Stimulated activated CD4-positive, alpha-beta T cell treated with anti-CD3 and anti-CD28 coated beads, Interleukin-1b, Interleukin-23, amount 100 ng/mL, for 24 hours (primary cell): ENCODE data around the gene SIGMAR1.
A peak's percentile ranks its signal among the peaks of the same experiment; 100 is the strongest.

Source experiments
- DNase-seq, 4 experiments: peaks; one replicate each; pipeline ENCODE4 v3.0.0-alpha.2; 2020; ENCODE audit warnings: low read depth in 4 of 4, low spot score in 1 of 4

Gene SIGMAR1

GRCh38 chr9:34637356-34638137 is at the start of gene SIGMAR1:
Gene SIGMAR1 (minus strand): TSS chr9:34637787. CDS start chr9:34637697, 90 bp downstream.
- peak; percentile 76 to 91 (median 88) for DNase-seq

DNA sequence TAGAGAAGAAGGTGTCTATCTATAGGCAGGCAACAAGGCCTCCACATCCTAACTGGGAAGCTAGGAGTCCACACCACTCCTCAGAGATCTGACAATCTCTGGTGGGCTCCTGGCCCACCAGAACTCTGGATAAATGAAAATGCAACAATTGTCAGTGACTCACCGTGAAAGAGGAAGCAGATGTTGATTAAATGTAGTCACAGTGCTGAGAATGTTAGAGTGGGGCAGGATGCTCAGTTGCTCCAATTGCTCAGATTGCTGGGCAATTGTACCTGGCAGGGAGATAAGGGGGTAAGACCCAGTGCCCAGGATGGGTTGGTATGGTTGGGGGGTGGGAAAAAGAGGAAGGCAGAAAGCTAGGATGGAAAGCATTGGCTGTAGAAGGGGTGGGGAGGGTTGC is 49.1 kb upstream of the SIGMAR1 start:
- no peak for DNase-seq

- no peak for DNase-seq
These were observed 48.6 kb upstream of the SIGMAR1 start for GRCh38 chr9:34686231-34686630.

DNA sequence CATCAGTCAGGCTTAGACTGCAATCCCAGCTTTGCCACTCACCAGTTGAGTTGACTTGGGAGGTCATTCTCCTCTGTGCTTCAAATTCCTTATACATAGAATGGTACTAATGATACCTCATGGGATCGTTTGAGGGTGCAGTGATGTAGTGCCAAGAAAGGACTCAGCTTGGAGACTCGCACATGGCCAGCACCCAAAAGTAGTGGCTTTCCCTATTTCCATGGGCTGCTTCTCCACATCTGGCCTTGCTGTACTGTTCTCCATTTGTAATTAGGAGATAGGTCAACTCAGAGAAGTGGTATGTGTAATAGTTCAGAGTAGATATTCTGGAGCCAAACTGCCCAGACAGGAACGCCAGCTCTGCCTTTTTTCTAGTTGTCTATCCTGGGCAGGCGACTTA is 48.0 kb upstream of the SIGMAR1 start:
- DNase-seq = no peak

GRCh38 chr9:34684816-34685215 is 47.2 kb upstream of the SIGMAR1 start:
- no peak for DNase-seq

GRCh38 chr9:34684145-34684544 is 46.6 kb upstream of the SIGMAR1 start:
- DNase-seq = peak in 1 of 4 experiments; percentile 24

GRCh38 chr9:34675869-34676268 is 38.3 kb upstream of the SIGMAR1 start:
- no peak for DNase-seq

DNA sequence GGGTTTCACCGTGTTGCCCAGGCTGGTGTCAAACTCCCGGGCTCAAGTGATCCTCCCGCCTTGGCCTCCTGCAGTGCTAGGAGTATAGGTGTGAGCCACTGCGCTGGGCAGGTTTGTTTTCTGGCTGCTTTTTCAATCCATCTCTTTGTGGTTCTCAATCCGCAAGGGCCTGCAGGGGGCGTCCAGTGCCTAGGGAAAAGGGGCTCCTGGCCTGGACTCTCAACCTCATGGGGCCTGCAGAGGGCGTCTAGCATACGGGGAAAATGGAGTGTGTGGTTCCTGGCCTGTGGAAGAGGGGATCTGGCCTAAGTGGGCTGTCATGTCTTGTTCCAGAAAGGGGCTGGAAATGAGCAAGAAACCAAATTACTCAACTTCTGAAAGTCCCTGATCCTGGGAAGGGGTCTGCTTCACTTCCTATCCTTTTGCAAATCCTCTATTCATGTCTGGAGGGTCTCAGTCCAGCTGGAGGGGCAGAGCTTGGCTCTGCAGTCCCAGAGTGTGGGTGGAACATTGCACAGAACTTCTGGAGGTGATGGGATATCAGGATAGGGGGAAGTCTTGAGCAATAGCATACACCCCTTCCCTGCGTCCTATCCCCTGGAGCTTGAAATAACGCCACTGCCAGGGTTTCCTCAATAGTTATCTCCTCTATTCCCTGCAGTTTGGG is 37.6 kb upstream of the SIGMAR1 start:
- DNase-seq = peak in 3 of 4 experiments; percentile 37 to 62 (median 43)

GRCh38 chr9:34674440-34674839 is 36.9 kb upstream of the SIGMAR1 start:
- no peak for DNase-seq

GRCh38 chr9:34671307-34671706 is 33.7 kb upstream of the SIGMAR1 start:
- no peak for DNase-seq

DNA sequence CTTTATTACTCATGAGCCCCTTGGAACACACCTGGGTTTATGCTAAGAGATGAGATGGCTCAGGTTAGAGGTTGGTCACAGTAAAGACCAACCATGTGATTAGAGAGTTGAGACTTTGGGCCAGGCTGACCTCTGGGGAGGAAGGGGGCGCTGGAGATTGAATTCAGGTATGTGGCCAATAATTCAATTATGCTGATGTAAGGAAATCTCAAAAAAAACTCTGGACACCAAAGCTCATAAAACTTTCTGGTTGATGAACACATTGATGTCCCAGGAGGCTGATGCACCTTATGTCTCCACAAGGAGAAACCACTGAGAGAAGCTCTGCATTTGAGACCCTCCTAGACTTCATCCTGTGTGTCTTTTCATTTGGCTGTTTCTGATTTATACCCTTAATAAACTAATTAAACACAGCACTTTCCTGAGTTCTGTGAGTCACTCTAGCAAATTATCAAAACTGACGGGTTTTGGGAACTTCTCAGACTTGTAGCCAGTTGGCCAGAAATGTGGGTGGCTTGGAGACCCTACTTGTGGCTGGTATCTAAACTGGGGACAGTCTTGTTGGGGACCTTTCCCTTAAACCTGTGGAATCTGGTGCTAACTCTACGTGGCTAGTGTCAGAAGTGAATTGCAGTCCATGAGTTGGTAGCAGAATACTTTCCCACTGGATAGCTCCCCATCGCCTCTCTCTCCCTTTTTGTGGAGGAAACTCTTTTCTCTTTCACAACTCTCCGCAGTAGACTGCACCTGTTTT is 32.4 kb upstream of the SIGMAR1 start:
- no peak for DNase-seq

DNA sequence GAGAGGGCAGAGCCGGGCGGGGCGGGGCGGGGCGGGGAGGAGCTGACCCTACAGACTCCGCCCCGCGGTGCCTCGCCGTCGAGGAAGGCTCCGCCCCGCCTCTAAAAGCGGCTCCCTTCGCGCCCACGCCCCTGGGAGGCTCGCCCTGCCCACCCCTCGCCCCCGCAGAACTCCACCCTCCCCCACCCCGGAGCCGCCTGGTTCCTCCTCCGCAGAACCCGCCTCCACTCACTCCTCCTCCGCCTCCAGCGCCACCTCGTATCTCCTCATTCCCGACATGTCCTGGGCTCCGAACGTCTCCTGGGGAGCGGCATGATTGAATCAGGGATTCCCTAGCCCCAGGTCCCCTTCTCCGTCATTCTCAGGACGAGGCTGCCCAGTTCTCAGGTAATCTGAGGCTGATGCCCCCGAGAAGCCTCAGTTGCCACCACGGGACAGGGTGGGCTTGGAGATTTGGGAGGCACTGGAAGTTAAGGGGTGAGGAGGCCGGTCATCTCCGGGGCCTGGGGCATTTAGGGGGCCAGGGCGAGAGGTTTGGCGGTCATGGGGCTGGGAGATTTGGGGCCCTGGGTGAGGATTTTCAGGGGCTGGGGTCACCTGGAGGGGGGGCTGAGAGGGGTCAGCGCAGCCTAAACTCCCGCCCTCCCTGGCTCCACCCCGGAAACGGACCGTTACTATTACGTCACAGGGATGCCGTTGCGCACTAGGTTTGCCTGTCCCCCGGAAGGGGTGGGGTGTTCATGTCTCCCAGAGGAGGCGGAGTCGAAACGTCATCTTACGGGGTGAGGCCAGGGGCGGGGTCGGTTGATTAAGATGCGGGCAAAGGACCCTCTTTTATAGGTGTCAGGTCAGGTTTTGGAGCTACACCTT is 28.0 kb upstream of the SIGMAR1 start:
- DNase-seq = peak; percentile 59 to 75 (median 62)

- no peak for DNase-seq
These were observed 27.4 kb upstream of the SIGMAR1 start for GRCh38 chr9:34665067-34665380.

- DNase-seq = peak in 2 of 4 experiments; percentile 52 to 59
These were observed 26.9 kb upstream of the SIGMAR1 start for GRCh38 chr9:34664281-34665066.

- no peak for DNase-seq
These were observed 25.7 kb upstream of the SIGMAR1 start for GRCh38 chr9:34663303-34663605.

DNA sequence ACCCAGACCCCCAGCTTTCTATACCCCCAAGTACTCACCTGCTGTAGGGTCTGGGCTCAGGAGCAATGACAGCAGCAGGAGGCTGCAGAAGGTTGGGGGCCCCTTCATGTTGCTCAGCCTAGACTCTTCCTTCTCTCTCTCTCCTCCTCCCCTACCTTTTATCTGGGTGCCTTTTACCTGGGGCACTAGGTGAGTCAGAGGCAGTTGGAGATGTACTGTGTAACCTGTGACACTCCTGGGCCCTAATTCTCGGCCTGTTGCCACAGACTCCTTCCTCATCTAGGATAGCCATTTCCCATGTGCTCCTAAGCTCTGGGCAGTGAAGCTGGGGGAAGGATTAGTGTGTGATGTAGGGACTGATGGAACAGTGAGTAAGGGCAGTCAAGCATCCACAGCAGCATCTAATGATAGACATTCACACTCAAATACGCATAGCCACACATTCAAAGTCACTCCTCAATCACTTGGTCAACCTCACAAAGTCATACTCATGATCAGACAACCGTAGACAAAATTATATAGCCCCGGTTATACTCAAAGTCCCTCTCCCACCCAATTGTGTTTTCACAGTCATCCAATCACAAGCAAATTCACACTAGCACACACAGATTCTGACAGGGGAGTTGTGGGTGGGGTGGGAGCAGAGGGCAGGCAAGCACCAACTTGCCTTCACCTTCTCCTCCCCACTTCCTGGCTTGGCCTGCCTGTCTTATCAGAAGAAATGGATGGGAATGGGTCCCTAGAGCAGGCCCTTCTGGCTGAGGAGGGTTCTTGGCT is 25.1 kb upstream of the SIGMAR1 start, which contains the start of gene CCL27:
TSS of gene CCL27 (minus strand) at position 132 of the 777 bp plus-strand sequence. CDS start at position 108, 24 bp downstream.
- DNase-seq = no peak

DNA sequence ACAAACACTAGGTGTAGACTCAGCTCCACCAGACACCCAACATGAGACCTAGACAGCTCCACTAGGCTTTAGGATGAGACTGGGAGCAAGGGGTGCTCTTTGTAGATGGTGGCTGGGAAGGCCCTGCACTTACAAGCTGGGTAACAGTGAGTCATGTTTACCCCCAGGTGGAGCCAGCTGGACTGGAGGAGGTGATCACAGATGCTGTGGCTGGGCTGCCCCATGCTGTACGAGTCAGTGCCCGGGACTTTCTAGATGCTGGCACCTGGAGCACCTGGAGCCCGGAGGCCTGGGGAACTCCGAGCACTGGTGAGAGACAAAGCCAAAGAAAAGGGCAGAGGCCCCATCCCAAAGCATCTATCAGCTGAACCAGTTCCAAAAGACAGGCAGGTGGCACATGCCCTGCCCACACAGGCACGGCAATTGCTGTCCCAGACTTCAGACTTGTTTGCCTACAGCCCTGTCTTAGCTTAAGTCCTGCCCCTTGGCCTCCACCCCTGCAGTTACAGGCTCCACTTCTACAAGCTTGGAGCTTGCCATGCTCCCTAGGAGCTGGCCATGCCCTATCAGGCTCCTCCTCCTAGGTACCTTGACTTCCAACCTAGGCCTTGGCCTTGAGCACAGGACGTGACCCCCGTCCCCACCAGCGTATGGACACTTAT is 22.1 kb upstream of the SIGMAR1 start:
- DNase-seq = no peak

DNA sequence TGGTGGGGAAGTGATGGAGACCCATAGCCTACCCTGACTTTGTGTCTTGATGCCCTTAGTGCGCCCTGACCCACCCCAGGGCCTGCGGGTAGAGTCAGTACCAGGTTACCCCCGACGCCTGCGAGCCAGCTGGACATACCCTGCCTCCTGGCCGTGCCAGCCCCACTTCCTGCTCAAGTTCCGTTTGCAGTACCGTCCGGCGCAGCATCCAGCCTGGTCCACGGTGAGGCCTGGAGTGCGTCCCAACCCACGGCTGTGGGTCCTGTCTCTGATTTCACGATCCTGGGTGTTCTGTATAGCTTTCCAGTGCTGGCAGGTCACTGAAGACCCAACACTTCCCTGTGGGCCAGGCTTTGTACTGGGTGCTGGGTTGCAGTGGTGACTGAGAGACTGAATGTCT is 20.9 kb upstream of the SIGMAR1 start:
- no peak for DNase-seq

DNA sequence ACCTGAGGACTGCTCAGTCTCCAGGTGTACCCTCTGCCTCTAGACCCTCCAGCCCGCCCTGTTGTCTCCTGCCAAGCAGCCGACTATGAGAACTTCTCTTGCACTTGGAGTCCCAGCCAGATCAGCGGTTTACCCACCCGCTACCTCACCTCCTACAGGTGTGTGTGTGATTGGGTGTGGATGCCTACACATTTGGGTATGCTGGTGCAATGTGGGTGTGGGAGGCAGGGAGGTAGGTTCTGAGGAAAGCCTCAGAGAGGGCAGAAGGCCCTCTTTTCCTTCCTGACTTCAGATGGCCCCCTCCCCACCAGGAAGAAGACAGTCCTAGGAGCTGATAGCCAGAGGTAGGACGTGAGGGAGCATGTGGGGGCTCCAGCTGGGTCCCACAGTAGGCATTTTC is 19.4 kb upstream of the SIGMAR1 start:
- DNase-seq = no peak
